Measurements from ENCODE around the gene TPPP2. TPM values are rescaled to one million over a fixed set of nuclear protein-coding genes. Genes with fewer than 3 reads are reported as not detected.

TPPP2 gene
- total RNA-seq, 1 donor from 2014 or later: not detected

GRCh38 chr14:20989471-20989786 is 40.6 kb upstream of the TPPP2 start:
- Mint-ChIP-seq H3K4me3 (peak overlapping the region; percentile 91), H3K9me3 (no peaks in the 10 kb centered on the region), H3K36me3 (peaks cover 17% of the 10 kb centered on the region), H3K27me3 (peaks cover 11% of the 10 kb centered on the region), H3K27ac (peak overlapping the region; percentile 95), H3K4me1 (ENCODE audit: unreplicated experiment) (peaks cover 12% of the 10 kb centered on the region)
- TF ChIP-seq CTCF (conservative IDR thresholded peaks at IDR 0.05): no peak
- no peak for DNase-seq (ENCODE audit: extremely low spot score, unreplicated experiment)

GRCh38 chr14:20989787-20990600 is 40.0 kb upstream of the TPPP2 start, which contains the start of gene METTL17:
Gene METTL17 (plus strand): TSS chr14:20989980. CDS start chr14:20990003, 23 bp downstream.
- H3K36me3 Mint-ChIP-seq: peaks cover 23% of the 10 kb centered on the region
- H3K27ac Mint-ChIP-seq: peak within 1 kb of the TSS; percentile 95
- no peaks in the 10 kb centered on the region for H3K9me3 Mint-ChIP-seq
- peaks cover 9% of the 10 kb centered on the region for H3K27me3 Mint-ChIP-seq
- peaks cover 12% of the 10 kb centered on the region for H3K4me1 Mint-ChIP-seq (ENCODE audit: unreplicated experiment)
- peak within 1 kb of the TSS; percentile 91 for H3K4me3 Mint-ChIP-seq
- peak; percentile 65 for TF ChIP-seq CTCF (conservative IDR thresholded peaks at IDR 0.05)
- DNase-seq (ENCODE audit: extremely low spot score, unreplicated experiment): peak; percentile 89

GRCh38 chr14:20996521-20996920 is 33.5 kb upstream of the TPPP2 start:
- no peaks in the 10 kb centered on the region for H3K27me3 Mint-ChIP-seq
- peaks cover 17% of the 10 kb centered on the region for H3K4me1 Mint-ChIP-seq (ENCODE audit: unreplicated experiment)
- H3K36me3 Mint-ChIP-seq: peaks cover 25% of the 10 kb centered on the region
- no peak for DNase-seq (ENCODE audit: extremely low spot score, unreplicated experiment)
- TF ChIP-seq CTCF (conservative IDR thresholded peaks at IDR 0.05): no peak
- no peak overlapping the region for H3K4me3 Mint-ChIP-seq
- no peak overlapping the region for H3K27ac Mint-ChIP-seq
- no peaks in the 10 kb centered on the region for H3K9me3 Mint-ChIP-seq

GRCh38 chr14:20997115-20997514 is 32.9 kb upstream of the TPPP2 start:
- Mint-ChIP-seq H3K9me3 (no peaks in the 10 kb centered on the region), H3K4me3 (peak overlapping the region; percentile 84), H3K27ac (peak overlapping the region; percentile 96), H3K4me1 (ENCODE audit: unreplicated experiment) (peaks cover 17% of the 10 kb centered on the region), H3K36me3 (peaks cover 21% of the 10 kb centered on the region), H3K27me3 (no peaks in the 10 kb centered on the region)
- no peak for DNase-seq (ENCODE audit: extremely low spot score, unreplicated experiment)
- TF ChIP-seq CTCF (conservative IDR thresholded peaks at IDR 0.05): no peak

GRCh38 chr14:20997564-20997963 is 32.5 kb upstream of the TPPP2 start:
- Mint-ChIP-seq H3K9me3 (no peaks in the 10 kb centered on the region), H3K4me3 (peak overlapping the region; percentile 84), H3K27me3 (no peaks in the 10 kb centered on the region), H3K4me1 (ENCODE audit: unreplicated experiment) (peaks cover 17% of the 10 kb centered on the region), H3K36me3 (peaks cover 21% of the 10 kb centered on the region), H3K27ac (peak overlapping the region; percentile 96)
- TF ChIP-seq CTCF (conservative IDR thresholded peaks at IDR 0.05): no peak
- no peak for DNase-seq (ENCODE audit: extremely low spot score, unreplicated experiment)

Measured in type B pancreatic cell (in vitro differentiated cells).